ENCODE measurements around the gene COL16A1.

DNA sequence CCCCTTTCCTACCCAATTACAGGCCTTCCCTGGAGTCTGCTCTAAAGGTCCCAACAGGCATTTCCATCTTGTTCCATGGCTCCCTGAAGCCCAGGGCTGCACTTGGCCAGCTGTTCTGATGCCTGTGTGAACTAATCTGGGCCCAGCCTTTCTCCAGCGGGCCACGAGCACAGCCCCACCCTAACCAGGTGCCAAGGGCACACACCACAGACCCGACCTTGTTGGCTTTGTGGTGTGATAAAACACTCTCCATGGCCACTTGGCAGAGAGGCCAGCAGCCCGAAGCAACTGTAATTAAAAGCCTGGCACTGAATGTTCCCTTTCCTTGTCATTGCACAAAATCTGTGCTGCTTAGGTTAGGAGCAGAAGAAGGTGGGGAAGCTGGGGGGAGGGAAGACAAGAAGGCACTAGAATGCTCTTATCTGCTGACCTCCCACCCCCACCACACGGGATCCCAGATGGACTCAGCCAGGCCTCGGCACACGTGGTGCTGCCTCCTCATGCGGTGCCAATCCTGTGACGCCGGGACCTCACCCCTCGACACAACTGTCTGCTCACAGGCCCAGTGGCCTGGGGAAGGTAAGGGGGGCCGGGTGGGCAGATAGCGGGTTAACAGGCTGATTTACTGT, 76.4 kb downstream of the COL16A1 start:
- TF ChIP-seq, protein P1, sequence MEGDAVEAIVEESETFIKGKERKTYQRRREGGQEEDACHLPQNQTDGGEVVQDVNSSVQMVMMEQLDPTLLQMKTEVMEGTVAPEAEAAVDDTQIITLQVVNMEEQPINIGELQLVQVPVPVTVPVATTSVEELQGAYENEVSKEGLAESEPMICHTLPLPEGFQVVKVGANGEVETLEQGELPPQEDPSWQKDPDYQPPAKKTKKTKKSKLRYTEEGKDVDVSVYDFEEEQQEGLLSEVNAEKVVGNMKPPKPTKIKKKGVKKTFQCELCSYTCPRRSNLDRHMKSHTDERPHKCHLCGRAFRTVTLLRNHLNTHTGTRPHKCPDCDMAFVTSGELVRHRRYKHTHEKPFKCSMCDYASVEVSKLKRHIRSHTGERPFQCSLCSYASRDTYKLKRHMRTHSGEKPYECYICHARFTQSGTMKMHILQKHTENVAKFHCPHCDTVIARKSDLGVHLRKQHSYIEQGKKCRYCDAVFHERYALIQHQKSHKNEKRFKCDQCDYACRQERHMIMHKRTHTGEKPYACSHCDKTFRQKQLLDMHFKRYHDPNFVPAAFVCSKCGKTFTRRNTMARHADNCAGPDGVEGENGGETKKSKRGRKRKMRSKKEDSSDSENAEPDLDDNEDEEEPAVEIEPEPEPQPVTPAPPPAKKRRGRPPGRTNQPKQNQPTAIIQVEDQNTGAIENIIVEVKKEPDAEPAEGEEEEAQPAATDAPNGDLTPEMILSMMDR (conservative IDR thresholded peaks at IDR 0.05), result no peak
- no peak for TF ChIP-seq ZFX (IDR thresholded peaks at IDR 0.05)
